ENCODE measurements around the gene TRMU. TPM values are rescaled to one million over a fixed set of nuclear protein-coding genes. Genes with fewer than 3 reads are reported as not detected.

TRMU gene
- total RNA-seq, result 26.5 to 39.2 TPM (median 27.3 TPM) in 3 replicates
- long read RNA-seq, transcript TRMU-201 (11 exons, 1,940 nt), result major isoform, 18 of 40 reads
- long read RNA-seq, partial matches to known transcripts, result 4 of 40 reads
- long read RNA-seq, other reads (novel, unspliced or antisense), result 10 of 40 reads

GRCh38 chr22:46335201-46336118 is at the start of gene TRMU:
Gene TRMU, plus strand, starts transcription at chr22:46335714. Its CDS starts 51 bp downstream, at chr22:46335765.
- Mint-ChIP-seq H3K27ac (ENCODE audit: unreplicated experiment) (peak within 1 kb of the TSS; percentile 96), H3K4me3 (ENCODE audit: unreplicated experiment) (peak within 1 kb of the TSS; percentile 93), H3K36me3 (ENCODE audit: low read depth) (peaks cover 18% of the 10 kb centered on the region), H3K4me1 (ENCODE audit: low read depth) (peaks cover 12% of the 10 kb centered on the region), H3K9me3 (ENCODE audit: low read depth) (no peaks in the 10 kb centered on the region), H3K27me3 (ENCODE audit: low read depth) (no peaks in the 10 kb centered on the region)
- no peak for DNase-seq (ENCODE audit: low spot score)
- no peak for TF ChIP-seq CTCF (IDR thresholded peaks at IDR 0.05)

GRCh38 chr22:46286006-46286405 is 49.5 kb upstream of the TRMU start:
- no peak for TF ChIP-seq CTCF (IDR thresholded peaks at IDR 0.05)
- Mint-ChIP-seq H3K4me3 (ENCODE audit: unreplicated experiment) (no peak overlapping the region), H3K36me3 (ENCODE audit: low read depth) (peaks cover 26% of the 10 kb centered on the region), H3K27ac (ENCODE audit: unreplicated experiment) (no peak overlapping the region), H3K27me3 (ENCODE audit: low read depth) (no peaks in the 10 kb centered on the region), H3K4me1 (ENCODE audit: low read depth) (no peaks in the 10 kb centered on the region), H3K9me3 (ENCODE audit: low read depth) (no peaks in the 10 kb centered on the region)
- DNase-seq (ENCODE audit: low spot score), result no peak

- Mint-ChIP-seq H3K9me3 (ENCODE audit: low read depth) (no peaks in the 10 kb centered on the region), H3K27me3 (ENCODE audit: low read depth) (no peaks in the 10 kb centered on the region), H3K4me1 (ENCODE audit: low read depth) (no peaks in the 10 kb centered on the region), H3K4me3 (ENCODE audit: unreplicated experiment) (no peak overlapping the region), H3K36me3 (ENCODE audit: low read depth) (peaks cover 23% of the 10 kb centered on the region), H3K27ac (ENCODE audit: unreplicated experiment) (no peak overlapping the region)
- no peak for DNase-seq (ENCODE audit: low spot score)
- no peak for TF ChIP-seq CTCF (IDR thresholded peaks at IDR 0.05)
These were observed 48.3 kb upstream of the TRMU start for GRCh38 chr22:46286941-46287872.

- DNase-seq (ENCODE audit: low spot score), result no peak
- Mint-ChIP-seq H3K36me3 (ENCODE audit: low read depth) (peaks cover 27% of the 10 kb centered on the region), H3K9me3 (ENCODE audit: low read depth) (no peaks in the 10 kb centered on the region), H3K4me3 (ENCODE audit: unreplicated experiment) (no peak overlapping the region), H3K4me1 (ENCODE audit: low read depth) (no peaks in the 10 kb centered on the region), H3K27ac (ENCODE audit: unreplicated experiment) (no peak overlapping the region), H3K27me3 (ENCODE audit: low read depth) (no peaks in the 10 kb centered on the region)
- TF ChIP-seq CTCF (IDR thresholded peaks at IDR 0.05), result no peak
These were observed 47.4 kb upstream of the TRMU start for GRCh38 chr22:46287873-46288751.
